Sciatic nerve (tissue), 2 donors: ENCODE results near the gene NME1. TPM values are rescaled to one million over a fixed set of nuclear protein-coding genes. Genes with fewer than 3 reads are reported as not detected.
"Not testable (repeated sequence)": the region's sequence is repeated elsewhere in the genome, so short reads cannot be mapped to it uniquely, and the experiment has no call there.

ENCODE experiments used
- ATAC-seq: fragments of 200-7000 bp; cut with Tn5 transposase; one replicate; pipeline ENCODE4 v1.9.1; 2020; ENCODE audit warnings: mild to moderate bottlenecking, moderate library complexity
- DNase-seq: peaks from one replicate; pipeline ENCODE4 v3.0.0-alpha.2; 2020; ENCODE audit warnings: low spot score
- intact Hi-C: fragments of 100-400 bp; cut with DNase I; formaldehyde crosslinking; loops from one replicate; pipeline ENCODE4 v1.14.2; 2022
- total RNA-seq: library from RNA; stranded (reverse); fragmentation: NEBNext Ultra II Directional; extraction: Animal tissue kit (Norgen Biotek cat#: 25700); gene quantifications from one replicate; pipeline ENCODE4 v1.2.1, GENCODE V29; 2021
- donor health status: DM: no; HTN: no; CAD: no.
- donor health status: DM: no; HTN: no; CAD: no.

The NME1 gene
- total RNA-seq, 1 donor from 2014 or later = 25.6 TPM

GRCh38 chr17:51142597-51142996 lies 10.8 kb upstream of the NME1 start:
- ATAC-seq = no peak
- intact Hi-C loops = loop anchor here (10.0 kb wide), 1 partner anchor 148 kb away; no protein-coding TSS in a partner anchor
- DNase-seq = no peak

- DNase-seq (no peak), ATAC-seq (peak; percentile 89)
- intact Hi-C loops = loop anchor here (10.0 kb wide), 1 partner anchor 150 kb away; no protein-coding TSS in a partner anchor
Measured at GRCh38 chr17:51144266-51145022, 8.9 kb upstream of the NME1 start.

- no peak for ATAC-seq
- intact Hi-C loops = loop anchor here (10.0 kb wide), 1 partner anchor 153 kb away; no protein-coding TSS in a partner anchor
- DNase-seq = no peak
Measured at GRCh38 chr17:51147650-51148049, 5.7 kb upstream of the NME1 start.

GRCh38 chr17:51149163-51149562 lies 4.2 kb upstream of the NME1 start:
- intact Hi-C loops = loop anchor here (10.0 kb wide), 1 partner anchor 154 kb away; no protein-coding TSS in a partner anchor
- ATAC-seq (no peak), DNase-seq (no peak)

GRCh38 chr17:51150932-51151331 lies 2.4 kb upstream of the NME1 start:
- DNase-seq (no peak), ATAC-seq (no peak)
- intact Hi-C loops = no loop called here

- ATAC-seq (peak; percentile 35), DNase-seq (no peak)
- intact Hi-C loops = no loop called here
Measured at GRCh38 chr17:51152766-51153209, 571 bp upstream of the NME1 start.

GRCh38 chr17:51154176-51154575 lies 817 bp downstream of the NME1 start:
- intact Hi-C loops = no loop called here
- DNase-seq = no peak
- ATAC-seq = peak; percentile 0

- no peak for DNase-seq
- intact Hi-C loops = no loop called here
- ATAC-seq = no peak
Measured at GRCh38 chr17:51155416-51155815, 2.1 kb downstream of the NME1 start.

GRCh38 chr17:51159604-51160003 lies 6.2 kb downstream of the NME1 start:
- ATAC-seq (no peak), DNase-seq (no peak)
- intact Hi-C loops = no loop called here

GRCh38 chr17:51161541-51161940 lies 8.2 kb downstream of the NME1 start:
- DNase-seq = no peak
- intact Hi-C loops = no loop called here
- no peak for ATAC-seq

- intact Hi-C loops = no loop called here
- ATAC-seq (peak; percentile 14), DNase-seq (no peak)
Measured at GRCh38 chr17:51164911-51165679, 11.7 kb downstream of the NME1 start.

GRCh38 chr17:51165680-51166197 lies 12.4 kb downstream of the NME1 start:
- ATAC-seq = peak; percentile 13
- intact Hi-C loops = no loop called here
- no peak for DNase-seq

- intact Hi-C loops = no loop called here
- peak; percentile 94 for DNase-seq
- ATAC-seq = peak; percentile 96
Measured at GRCh38 chr17:51166198-51166986, 13.0 kb downstream of the NME1 start, which contains the start of gene NME2. NME2 (plus strand) TSS chr17:51166411; CDS start chr17:51166831, 420 bp downstream.

- peak; percentile 43 for ATAC-seq
Measured at GRCh38 chr17:51166987-51167931, 13.9 kb downstream of the NME1 start.

GRCh38 chr17:51169340-51169739 lies 16.0 kb downstream of the NME1 start:
- ATAC-seq (no peak), DNase-seq (no peak)
- intact Hi-C loops = no loop called here

More at GRCh38 chr17:51166987-51167931, 13.9 kb downstream of the NME1 start:
- intact Hi-C loops = no loop called here
- no peak for DNase-seq

GRCh38 chr17:51170736-51171135 lies 17.4 kb downstream of the NME1 start:
- DNase-seq (no peak), ATAC-seq (no peak)
- intact Hi-C loops = no loop called here

- intact Hi-C loops, ATAC-seq, DNase-seq: not testable (repeated sequence)
Measured at GRCh38 chr17:51172030-51172429, 18.7 kb downstream of the NME1 start.

- DNase-seq (no peak), ATAC-seq (no peak)
- intact Hi-C loops = no loop called here
Measured at GRCh38 chr17:51180486-51180885, 27.1 kb downstream of the NME1 start.
